Measurements from ENCODE around the gene SIK3.
A peak's percentile ranks its signal among the peaks of the same experiment; 100 is the strongest.

SIK3 gene

DNA sequence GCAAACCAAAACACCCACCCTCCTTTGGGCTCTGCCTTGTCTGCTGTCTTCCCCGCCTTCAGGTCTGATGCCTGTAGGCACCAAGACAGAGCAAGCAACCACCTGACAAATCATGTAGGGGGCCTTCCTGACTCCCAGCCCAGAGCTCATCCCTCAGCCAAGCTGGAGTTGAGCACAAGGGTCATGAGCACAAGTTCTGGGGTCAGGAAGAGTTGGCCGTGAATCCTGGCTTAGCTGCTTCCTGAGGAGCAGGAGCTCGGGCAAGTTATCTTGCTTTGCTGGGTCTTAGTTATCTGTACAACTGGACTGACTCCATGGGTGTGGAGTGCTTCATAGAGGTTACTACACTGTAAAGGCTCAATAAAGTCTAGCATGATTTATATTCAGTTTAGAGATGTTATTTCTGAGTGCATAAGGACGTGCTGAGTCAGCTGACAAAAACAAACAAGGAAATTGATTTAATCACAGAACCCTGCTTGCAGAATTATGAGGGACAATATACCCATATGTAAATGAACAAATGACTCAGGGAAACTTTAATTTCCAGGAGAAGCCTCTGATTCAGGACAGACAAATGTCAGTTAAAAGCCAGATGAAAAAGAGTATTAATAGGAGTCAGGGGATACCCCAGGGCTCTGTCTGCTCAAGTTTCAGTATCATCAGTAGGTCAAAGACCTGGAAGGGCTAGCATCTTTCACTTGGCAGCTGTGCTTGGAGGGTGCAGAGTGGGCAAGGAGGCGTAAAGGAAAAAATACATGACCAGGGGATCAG, 245.8 kb downstream of the SIK3 start:
- no peaks in the 10 kb centered on the region for H3K27me3 ChIP-seq (replicated peaks in 2 of 5; ENCODE audit: control insufficient read depth in 4 of 5, insufficient read depth in 5 of 5, low read length in 4 of 5)
- 56% methylated on average over 4 of the region's 5 CpGs for WGBS (ENCODE audit: insufficient coverage)
- no peaks in the 10 kb centered on the region for H3K9me3 ChIP-seq (ENCODE audit: control extremely low read depth in 1 of 5, control insufficient read depth in 4 of 5, insufficient read depth in 2 of 5, low read depth in 1 of 5, low read length in 4 of 5)
- H3K4me1 ChIP-seq (ENCODE audit: control extremely low read depth in 1 of 4, control insufficient read depth in 4 of 4, insufficient read depth in 4 of 4, low read length in 3 of 4): peaks cover 40 to 77% (median 73%) of the 10 kb centered on the region in 4 experiments
- ChIA-PET POLR2A (interaction anchor here (0.5 to 1.2 kb wide), 3 partner anchors 17 to 376 kb away, joined by 3 to 6 read pairs (median 4); no protein-coding TSS in a partner anchor), CTCF (interaction anchor here (1.1 to 9.7 kb wide), 13 partner anchors 10 to 327 kb away, joined by 3 to 97 read pairs (median 4); partner anchors contain the start of genes APOA1 and APOA5)
- peaks cover 4 to 27% (median 19%) of the 10 kb centered on the region in 4 experiments for H3K36me3 ChIP-seq (ENCODE audit: control insufficient read depth in 4 of 4, insufficient read depth in 4 of 4, low read length in 3 of 4)
- DNase-seq: peak in 2 of 3 donors; percentile 24 to 42
- H3K4me3 ChIP-seq (ENCODE audit: control insufficient read depth in 1 of 7, extremely low read depth in 1 of 7, insufficient read depth in 4 of 7, low read depth in 2 of 7, low read length in 6 of 7): peak overlapping the region in 4 of 7 experiments; percentile 29 to 63 (median 48)
- H3K27ac ChIP-seq (ENCODE audit: insufficient read depth in 1 of 2, low read depth in 1 of 2, low read length in 2 of 2, poor library complexity in 1 of 2, severe bottlenecking in 2 of 2): peak overlapping the region; percentile 40 to 87

GRCh38 chr11:116851626-116852025, 246.6 kb downstream of the SIK3 start:
- Histone ChIP-seq H3K27me3 (replicated peaks in 2 of 5; ENCODE audit: control insufficient read depth in 4 of 5, insufficient read depth in 5 of 5, low read length in 4 of 5) (no peaks in the 10 kb centered on the region), H3K4me3 (ENCODE audit: control insufficient read depth in 1 of 7, extremely low read depth in 1 of 7, insufficient read depth in 4 of 7, low read depth in 2 of 7, low read length in 6 of 7) (peak overlapping the region in 5 of 7 experiments; percentile 29 to 63 (median 46)), H3K27ac (ENCODE audit: insufficient read depth in 1 of 2, low read depth in 1 of 2, low read length in 2 of 2, poor library complexity in 1 of 2, severe bottlenecking in 2 of 2) (peak overlapping the region; percentile 41 to 87), H3K36me3 (ENCODE audit: control insufficient read depth in 4 of 4, insufficient read depth in 4 of 4, low read length in 3 of 4) (peaks cover 2 to 27% (median 24%) of the 10 kb centered on the region in 4 experiments), H3K9me3 (ENCODE audit: control extremely low read depth in 1 of 5, control insufficient read depth in 4 of 5, insufficient read depth in 2 of 5, low read depth in 1 of 5, low read length in 4 of 5) (no peaks in the 10 kb centered on the region), H3K4me1 (ENCODE audit: control extremely low read depth in 1 of 4, control insufficient read depth in 4 of 4, insufficient read depth in 4 of 4, low read length in 3 of 4) (peaks cover 40 to 77% (median 73%) of the 10 kb centered on the region in 4 experiments)
- DNase-seq: peak; percentile 76 to 91 (median 88)
- CTCF ChIA-PET: interaction anchor here (1.0 to 9.7 kb wide), 10 partner anchors 10 to 255 kb away, joined by 3 to 97 read pairs (median 4); partner anchors contain the start of genes APOA1 and APOA5
- POLR2A ChIA-PET: interaction anchor here (1.1 kb wide), 1 partner anchor 16 kb away, joined by 3 read pairs; no protein-coding TSS in a partner anchor
- WGBS (ENCODE audit: insufficient coverage): no CpG with 5 or more reads among the region's 7 CpGs

DNA sequence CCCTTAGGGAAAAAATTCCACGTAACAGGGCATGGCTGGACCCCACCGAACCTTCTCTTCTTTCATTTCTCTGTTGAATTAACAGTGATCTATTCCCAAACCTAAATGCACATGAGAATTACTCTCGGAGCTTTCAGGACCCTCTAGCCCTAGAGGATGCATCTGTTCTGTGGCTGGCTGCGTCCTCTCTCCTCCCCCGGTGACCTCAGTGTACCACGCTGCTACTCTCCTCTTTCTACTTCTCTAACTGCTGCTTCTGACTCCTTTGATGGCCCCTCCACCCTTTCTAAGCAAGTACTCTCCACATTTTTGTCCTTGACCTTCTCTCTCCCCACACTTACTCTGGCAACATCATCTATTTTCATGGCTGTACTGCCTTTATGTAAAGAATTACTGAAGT, 248.7 kb downstream of the SIK3 start:
- ChIA-PET CTCF (interaction anchor here (0.9 to 9.7 kb wide), 9 partner anchors 10 to 377 kb away, joined by 3 to 97 read pairs (median 4); partner anchors contain the start of genes APOA1 and APOA5), POLR2A (interaction anchor here (0.6 to 1.3 kb wide), 2 partner anchors 38 to 62 kb away, joined by 3 to 4 read pairs; no protein-coding TSS in a partner anchor)
- 25% methylated on average over 5 of the region's 6 CpGs for WGBS (ENCODE audit: insufficient coverage)
- Histone ChIP-seq H3K4me3 (ENCODE audit: control insufficient read depth in 1 of 7, extremely low read depth in 1 of 7, insufficient read depth in 4 of 7, low read depth in 2 of 7, low read length in 6 of 7) (peak overlapping the region in 2 of 7 experiments; percentile 6 to 48), H3K36me3 (ENCODE audit: control insufficient read depth in 4 of 4, insufficient read depth in 4 of 4, low read length in 3 of 4) (peaks cover 7 to 42% (median 33%) of the 10 kb centered on the region in 4 experiments), H3K27ac (ENCODE audit: insufficient read depth in 1 of 2, low read depth in 1 of 2, low read length in 2 of 2, poor library complexity in 1 of 2, severe bottlenecking in 2 of 2) (peak overlapping the region in 1 of 2 experiments; percentile 25), H3K9me3 (ENCODE audit: control extremely low read depth in 1 of 5, control insufficient read depth in 4 of 5, insufficient read depth in 2 of 5, low read depth in 1 of 5, low read length in 4 of 5) (no peaks in the 10 kb centered on the region), H3K4me1 (ENCODE audit: control extremely low read depth in 1 of 4, control insufficient read depth in 4 of 4, insufficient read depth in 4 of 4, low read length in 3 of 4) (peaks cover 40 to 63% (median 59%) of the 10 kb centered on the region in 4 experiments), H3K27me3 (replicated peaks in 2 of 5; ENCODE audit: control insufficient read depth in 4 of 5, insufficient read depth in 5 of 5, low read length in 4 of 5) (no peaks in the 10 kb centered on the region)
- DNase-seq: peak in 2 of 3 donors; percentile 92 to 94

GRCh38 chr11:116849060-116849459, 249.2 kb downstream of the SIK3 start:
- Histone ChIP-seq H3K4me1 (ENCODE audit: control extremely low read depth in 1 of 4, control insufficient read depth in 4 of 4, insufficient read depth in 4 of 4, low read length in 3 of 4) (peaks cover 38 to 59% (median 55%) of the 10 kb centered on the region in 4 experiments), H3K27me3 (replicated peaks in 2 of 5; ENCODE audit: control insufficient read depth in 4 of 5, insufficient read depth in 5 of 5, low read length in 4 of 5) (no peaks in the 10 kb centered on the region), H3K27ac (ENCODE audit: insufficient read depth in 1 of 2, low read depth in 1 of 2, low read length in 2 of 2, poor library complexity in 1 of 2, severe bottlenecking in 2 of 2) (peak overlapping the region in 1 of 2 experiments; percentile 25), H3K4me3 (ENCODE audit: control insufficient read depth in 1 of 7, extremely low read depth in 1 of 7, insufficient read depth in 4 of 7, low read depth in 2 of 7, low read length in 6 of 7) (peak overlapping the region in 1 of 7 experiments; percentile 26), H3K36me3 (ENCODE audit: control insufficient read depth in 4 of 4, insufficient read depth in 4 of 4, low read length in 3 of 4) (peaks cover 7 to 42% (median 32%) of the 10 kb centered on the region in 4 experiments), H3K9me3 (ENCODE audit: control extremely low read depth in 1 of 5, control insufficient read depth in 4 of 5, insufficient read depth in 2 of 5, low read depth in 1 of 5, low read length in 4 of 5) (no peaks in the 10 kb centered on the region)
- DNase-seq: no peak
- 97% methylated on average over 12 of the region's 12 CpGs for WGBS (ENCODE audit: insufficient coverage)
- ChIA-PET POLR2A (no interaction called here), CTCF (interaction anchor here (1.0 to 9.7 kb wide), 6 partner anchors 10 to 377 kb away, joined by 3 to 97 read pairs (median 5); partner anchors contain the start of genes APOA1 and APOA5)

GRCh38 chr11:116847612-116848011, 250.6 kb downstream of the SIK3 start:
- Histone ChIP-seq H3K9me3 (ENCODE audit: control extremely low read depth in 1 of 5, control insufficient read depth in 4 of 5, insufficient read depth in 2 of 5, low read depth in 1 of 5, low read length in 4 of 5) (no peaks in the 10 kb centered on the region), H3K27me3 (replicated peaks in 2 of 5; ENCODE audit: control insufficient read depth in 4 of 5, insufficient read depth in 5 of 5, low read length in 4 of 5) (no peaks in the 10 kb centered on the region), H3K36me3 (ENCODE audit: control insufficient read depth in 4 of 4, insufficient read depth in 4 of 4, low read length in 3 of 4) (peaks cover 7 to 56% (median 39%) of the 10 kb centered on the region in 4 experiments), H3K27ac (ENCODE audit: insufficient read depth in 1 of 2, low read depth in 1 of 2, low read length in 2 of 2, poor library complexity in 1 of 2, severe bottlenecking in 2 of 2) (no peak overlapping the region), H3K4me1 (ENCODE audit: control extremely low read depth in 1 of 4, control insufficient read depth in 4 of 4, insufficient read depth in 4 of 4, low read length in 3 of 4) (peaks cover 27 to 45% (median 41%) of the 10 kb centered on the region in 4 experiments), H3K4me3 (ENCODE audit: control insufficient read depth in 1 of 7, extremely low read depth in 1 of 7, insufficient read depth in 4 of 7, low read depth in 2 of 7, low read length in 6 of 7) (no peak overlapping the region)
- ChIA-PET CTCF (interaction anchor here (1.0 to 9.7 kb wide), 5 partner anchors 8 to 259 kb away, joined by 3 to 97 read pairs (median 6); partner anchors contain the start of genes APOA1 and APOA5), POLR2A (no interaction called here)
- 100% methylated on average over 3 of the region's 4 CpGs for WGBS (ENCODE audit: insufficient coverage)
- DNase-seq: no peak

- ChIA-PET CTCF (interaction anchor here (1.4 to 1.8 kb wide), 3 partner anchors 8 to 35 kb away, joined by 4 to 9 read pairs (median 5); no protein-coding TSS in a partner anchor), POLR2A (no interaction called here)
- WGBS (ENCODE audit: insufficient coverage): 93% methylated on average over 2 of the region's 4 CpGs
- Histone ChIP-seq H3K27ac (ENCODE audit: insufficient read depth in 1 of 2, low read depth in 1 of 2, low read length in 2 of 2, poor library complexity in 1 of 2, severe bottlenecking in 2 of 2) (no peak overlapping the region), H3K9me3 (ENCODE audit: control extremely low read depth in 1 of 5, control insufficient read depth in 4 of 5, insufficient read depth in 2 of 5, low read depth in 1 of 5, low read length in 4 of 5) (no peaks in the 10 kb centered on the region), H3K4me3 (ENCODE audit: control insufficient read depth in 1 of 7, extremely low read depth in 1 of 7, insufficient read depth in 4 of 7, low read depth in 2 of 7, low read length in 6 of 7) (no peak overlapping the region), H3K36me3 (ENCODE audit: control insufficient read depth in 4 of 4, insufficient read depth in 4 of 4, low read length in 3 of 4) (peaks cover 7 to 57% (median 39%) of the 10 kb centered on the region in 4 experiments), H3K27me3 (replicated peaks in 2 of 5; ENCODE audit: control insufficient read depth in 4 of 5, insufficient read depth in 5 of 5, low read length in 4 of 5) (no peaks in the 10 kb centered on the region), H3K4me1 (ENCODE audit: control extremely low read depth in 1 of 4, control insufficient read depth in 4 of 4, insufficient read depth in 4 of 4, low read length in 3 of 4) (peaks cover 2 to 27% (median 14%) of the 10 kb centered on the region in 4 experiments)
- DNase-seq: no peak
Measured at GRCh38 chr11:116844722-116845121, 253.5 kb downstream of the SIK3 start.
